ENCODE results near the gene PRKN. TPM values are rescaled to one million over a fixed set of nuclear protein-coding genes. Genes with fewer than 3 reads are reported as not detected.

PRKN gene
- total and polyA plus RNA-seq, 10 donors = 0.23 to 14.1 (median 7.0) TPM

DNA sequence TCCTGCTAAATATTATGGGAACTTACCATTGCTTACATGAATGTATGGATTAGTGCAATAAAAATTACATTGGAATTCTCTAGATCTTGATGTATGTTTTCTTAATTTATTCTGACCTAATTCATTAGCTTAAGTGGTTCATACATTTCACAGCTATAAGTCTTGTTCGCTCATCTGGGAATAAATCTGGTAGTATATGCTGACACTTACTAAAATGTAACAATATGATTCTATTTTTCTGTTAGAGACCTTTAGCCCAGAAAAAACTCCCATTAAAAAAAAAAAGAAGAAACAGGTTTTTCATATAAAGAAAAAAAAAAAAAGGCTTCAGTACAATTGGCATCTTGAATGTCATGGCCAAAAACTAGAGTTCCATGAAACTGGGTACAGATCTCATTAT, 1059.6 kb downstream of the PRKN start:
- no peak for DNase-seq
- Histone ChIP-seq H3K9me3 (peaks cover 0 to 12% (median 8%) of the 10 kb centered on the region in 8 donors), H3K27me3 (replicated peaks in 1 of 7) (no peaks in the 10 kb centered on the region), H3K27ac (no peak overlapping the region), H3K4me3 (no peak overlapping the region), H3K36me3 (no peaks in the 10 kb centered on the region), H3K4me1 (no peaks in the 10 kb centered on the region)
- 81 to 95% (median 86%) methylated on average over 1 of the region's 1 CpG for WGBS, 5 donors
- TF ChIP-seq CTCF (IDR thresholded peaks at IDR 0.05 in 8 of 11, conservative IDR thresholded peaks at IDR 0.05 in 3 of 11) = no peak
- TF ChIP-seq POLR2AphosphoS5 (IDR thresholded peaks at IDR 0.05) = no peak
- TF ChIP-seq POLR2A (IDR thresholded peaks at IDR 0.05) = no peak
- intact Hi-C loops (cut with DNase I; ENCODE audit: low total_unique reads) = no loop called here

- DNase-seq = no peak
- H3K9me3 ChIP-seq = peaks cover 0 to 15% (median 10%) of the 10 kb centered on the region in 8 donors
- H3K36me3 ChIP-seq = no peaks in the 10 kb centered on the region
- WGBS, 5 donors = 89 to 97% (median 92%) methylated on average over 7 to 8 of the region's 8 CpGs
- no peaks in the 10 kb centered on the region for H3K4me1 ChIP-seq
- H3K27ac ChIP-seq = no peak overlapping the region
- H3K4me3 ChIP-seq = no peak overlapping the region
- H3K27me3 ChIP-seq (replicated peaks in 1 of 7) = no peaks in the 10 kb centered on the region
- no peak for TF ChIP-seq POLR2A (IDR thresholded peaks at IDR 0.05)
- no peak for TF ChIP-seq CTCF (IDR thresholded peaks at IDR 0.05 in 8 of 11, conservative IDR thresholded peaks at IDR 0.05 in 3 of 11)
- no peak for TF ChIP-seq POLR2AphosphoS5 (IDR thresholded peaks at IDR 0.05)
- intact Hi-C loops (cut with DNase I; ENCODE audit: low total_unique reads) = no loop called here
These were observed 1063.9 kb downstream of the PRKN start for GRCh38 chr6:161663682-161664081.

GRCh38 chr6:161660666-161661571, 1066.6 kb downstream of the PRKN start:
- TF ChIP-seq POLR2AphosphoS5 (IDR thresholded peaks at IDR 0.05) (no peak), POLR2A (IDR thresholded peaks at IDR 0.05) (no peak), CTCF (IDR thresholded peaks at IDR 0.05 in 8 of 11, conservative IDR thresholded peaks at IDR 0.05 in 3 of 11) (no peak)
- WGBS, 5 donors = 88 to 91% (median 89%) methylated on average over 10 of the region's 10 CpGs
- no peaks in the 10 kb centered on the region for H3K27me3 ChIP-seq (replicated peaks in 1 of 7)
- no peak for DNase-seq
- H3K36me3 ChIP-seq = no peaks in the 10 kb centered on the region
- peaks cover 0 to 15% (median 10%) of the 10 kb centered on the region in 8 donors for H3K9me3 ChIP-seq
- no peaks in the 10 kb centered on the region for H3K4me1 ChIP-seq
- H3K27ac ChIP-seq = no peak overlapping the region
- H3K4me3 ChIP-seq = no peak overlapping the region
- intact Hi-C loops (cut with DNase I; ENCODE audit: low total_unique reads) = no loop called here

DNA sequence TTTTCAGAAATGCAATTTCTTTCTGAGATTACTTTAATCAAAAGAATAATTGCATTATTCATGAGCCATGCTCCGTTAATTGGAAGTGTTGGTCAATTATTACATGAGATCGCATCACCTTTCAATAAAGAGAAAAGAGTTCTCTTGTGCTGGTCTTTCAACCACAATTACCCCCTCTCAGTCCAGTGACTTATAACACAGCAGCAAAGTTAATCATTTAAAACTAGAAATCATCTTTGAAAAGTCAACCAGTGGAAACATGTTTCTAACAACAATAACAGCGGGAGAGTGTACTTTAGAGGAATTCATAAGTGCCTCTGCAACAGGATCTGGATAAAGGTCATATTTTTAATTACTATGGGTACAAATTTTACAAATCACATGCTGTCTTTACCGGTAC, 1069.4 kb downstream of the PRKN start:
- H3K27ac ChIP-seq = no peak overlapping the region
- peaks cover 0 to 7% (median 3%) of the 10 kb centered on the region in 8 donors for H3K9me3 ChIP-seq
- no peaks in the 10 kb centered on the region for H3K36me3 ChIP-seq
- DNase-seq = no peak
- H3K4me1 ChIP-seq = no peaks in the 10 kb centered on the region
- intact Hi-C loops (cut with DNase I; ENCODE audit: low total_unique reads) = no loop called here
- H3K4me3 ChIP-seq = no peak overlapping the region
- TF ChIP-seq POLR2AphosphoS5 (IDR thresholded peaks at IDR 0.05) (no peak), POLR2A (IDR thresholded peaks at IDR 0.05) (no peak), CTCF (IDR thresholded peaks at IDR 0.05 in 8 of 11, conservative IDR thresholded peaks at IDR 0.05 in 3 of 11) (no peak)
- no peaks in the 10 kb centered on the region for H3K27me3 ChIP-seq (replicated peaks in 1 of 7)
- WGBS, 5 donors = 83 to 94% (median 92%) methylated on average over 4 of the region's 4 CpGs
